Immature natural killer cell (primary cell): ENCODE measurements around the gene RPGRIP1L. TPM values are rescaled to one million over a fixed set of nuclear protein-coding genes. Genes with fewer than 3 reads are reported as not detected.

Experiments used
- DNase-seq, 3 donors: peaks; one replicate each; pipeline ENCODE4 v3.0.0; 2022; ENCODE audit warnings: mixed read lengths in 1 of 3
- H3K27ac Mint-ChIP-seq, 6 donors: one replicate each; pipeline ENCODE4 v1.8.0; 2020; ENCODE audit warnings: mixed read lengths in 6 of 6, mild to moderate bottlenecking in 5 of 6, inconsistent platforms in 4 of 6, moderate library complexity in 3 of 6
- H3K27me3 Mint-ChIP-seq, 3 donors: one replicate each; pipeline ENCODE4 v1.8.0; 2020 to 2021; ENCODE audit warnings: low read depth in 3 of 3, mild to moderate bottlenecking in 3 of 3, mixed read lengths in 3 of 3, moderate library complexity in 3 of 3, inconsistent platforms in 1 of 3
- H3K36me3 Mint-ChIP-seq, 3 donors: one replicate each; pipeline ENCODE4 v1.8.0; 2020; ENCODE audit warnings: mixed read lengths in 3 of 3, inconsistent platforms in 2 of 3, mild to moderate bottlenecking in 2 of 3
- H3K4me1 Mint-ChIP-seq, 2 donors: one replicate each; pipeline ENCODE4 v1.8.0; 2020; ENCODE audit warnings: inconsistent platforms in 2 of 2, mild to moderate bottlenecking in 2 of 2, mixed read lengths in 2 of 2, moderate library complexity in 1 of 2
- H3K4me3 Mint-ChIP-seq, 5 donors: one replicate each; pipeline ENCODE4 v1.8.0; 2020; ENCODE audit warnings: mild to moderate bottlenecking in 5 of 5, mixed read lengths in 5 of 5, inconsistent platforms in 3 of 5, moderate library complexity in 3 of 5
- H3K9me3 Mint-ChIP-seq, 6 donors: one replicate each; pipeline ENCODE4 v1.8.0; 2020; ENCODE audit warnings: mild to moderate bottlenecking in 6 of 6, mixed read lengths in 6 of 6, inconsistent platforms in 4 of 6, moderate library complexity in 3 of 6
- polyA plus RNA-seq, 3 donors: library from polyadenylated mRNA; unstranded; fragments of 300-500 nt; fragmentation: Illumina TruSeq; gene quantifications; one replicate each; pipeline ENCODE4 v1.2.3, GENCODE V29; 2021

Gene RPGRIP1L
- polyA plus RNA-seq, 3 donors from 2014 or later: 1.7 to 2.2 TPM; not detected in 1

DNA sequence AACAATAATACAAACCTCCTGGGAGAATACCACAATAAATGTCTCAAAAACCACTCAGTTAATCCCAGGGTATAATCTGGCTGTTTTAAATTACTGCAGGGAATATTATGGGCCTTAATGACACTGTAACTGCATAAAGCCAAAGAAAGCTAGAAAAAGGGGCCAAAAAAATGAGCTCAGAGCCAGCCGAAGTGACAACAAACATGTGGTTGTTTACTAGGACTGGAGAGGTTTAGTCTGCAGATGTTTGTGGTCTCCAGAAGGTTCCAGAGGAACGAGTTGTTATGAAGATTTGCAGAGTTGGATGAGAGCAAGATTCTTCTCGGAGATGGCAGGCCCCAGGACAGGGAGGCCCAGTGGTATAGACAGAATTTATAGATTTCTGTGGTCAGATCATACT is 103.5 kb downstream of the RPGRIP1L start:
- Mint-ChIP-seq H3K4me1 (peaks cover 0 to 4% of the 10 kb centered on the region in 2 donors), H3K4me3 (no peak overlapping the region)

DNA sequence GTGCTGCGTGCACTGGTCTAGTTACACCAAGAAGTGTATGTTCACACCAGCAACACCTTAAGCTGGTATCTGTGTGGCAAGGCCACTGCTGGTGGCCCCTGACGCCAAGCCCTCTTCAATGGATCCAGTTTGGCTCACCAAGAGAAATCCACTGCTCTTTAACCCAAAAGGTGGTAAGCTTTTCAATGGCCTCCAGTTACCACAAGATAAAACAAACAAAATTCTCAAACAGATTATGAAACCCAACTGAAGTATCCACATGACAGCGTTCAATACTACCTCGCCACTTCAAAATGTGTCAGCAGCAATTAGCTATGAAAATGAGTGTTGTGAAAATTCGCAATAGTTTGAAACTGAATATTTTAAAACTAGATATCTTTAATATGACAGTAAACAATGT is 104.1 kb downstream of the RPGRIP1L start:
- Mint-ChIP-seq H3K27me3 (peaks cover under 1 to 2% (median 2%) of the 10 kb centered on the region in 3 donors), H3K36me3 (peaks cover 5 to 9% (median 5%) of the 10 kb centered on the region in 3 donors), H3K4me3 (no peak overlapping the region), H3K27ac (no peak overlapping the region), H3K9me3 (peaks cover 0 to 2% (median 0%) of the 10 kb centered on the region in 6 donors), H3K4me1 (peaks cover 0 to 4% of the 10 kb centered on the region in 2 donors)
- DNase-seq: no peak

More for the DNA sequence above, 103.5 kb downstream of the RPGRIP1L start:
- Mint-ChIP-seq H3K27me3 (peaks cover 0 to 2% (median 2%) of the 10 kb centered on the region in 3 donors), H3K27ac (no peak overlapping the region), H3K9me3 (peaks cover 0 to 2% (median 0%) of the 10 kb centered on the region in 6 donors), H3K36me3 (peaks cover 5 to 10% (median 5%) of the 10 kb centered on the region in 3 donors)
- no peak for DNase-seq

DNA sequence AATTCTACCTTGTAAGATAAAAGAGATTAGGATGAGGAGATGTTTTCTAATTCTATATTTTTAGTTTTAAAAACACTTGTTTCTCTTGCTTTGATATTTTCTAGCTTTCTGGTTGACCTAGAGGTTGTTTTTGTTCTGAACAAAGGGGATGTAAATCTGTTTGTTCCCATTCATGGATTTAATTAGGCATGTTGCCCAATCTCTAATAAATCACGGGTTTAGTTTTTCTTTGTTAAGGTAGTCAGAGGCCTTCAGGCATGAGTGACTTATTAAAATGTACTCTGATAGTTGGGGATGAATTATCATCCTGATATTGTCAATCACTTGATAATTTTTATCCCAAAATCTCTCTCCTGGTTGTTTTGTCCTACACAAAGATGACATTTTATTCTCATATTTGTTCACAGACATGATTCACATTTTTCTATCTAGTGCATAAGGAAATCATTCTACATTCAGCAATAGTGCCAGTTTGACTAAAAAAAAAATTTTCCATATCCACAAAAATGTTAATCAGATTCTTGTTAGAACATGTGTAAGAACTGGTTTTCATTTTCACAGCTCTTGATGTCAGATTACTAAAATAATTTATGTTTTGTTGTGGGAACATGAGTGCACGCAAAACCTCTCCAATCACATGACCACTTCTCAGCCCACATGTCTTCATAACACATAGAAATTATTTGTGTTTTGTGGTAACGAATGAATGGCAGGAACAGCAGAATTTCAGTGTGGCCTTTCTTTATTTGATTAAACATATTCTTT is 105.0 kb downstream of the RPGRIP1L start:
- H3K4me1 Mint-ChIP-seq: peaks cover 0 to 4% of the 10 kb centered on the region in 2 donors
- H3K27me3 Mint-ChIP-seq: peaks cover 2 to 4% (median 2%) of the 10 kb centered on the region in 3 donors
- H3K9me3 Mint-ChIP-seq: peaks cover 0 to 2% (median 0%) of the 10 kb centered on the region in 6 donors
- H3K4me3 Mint-ChIP-seq: no peak overlapping the region
- peaks cover 0 to 9% (median 5%) of the 10 kb centered on the region in 3 donors for H3K36me3 Mint-ChIP-seq
- no peak for DNase-seq
- no peak overlapping the region for H3K27ac Mint-ChIP-seq

DNA sequence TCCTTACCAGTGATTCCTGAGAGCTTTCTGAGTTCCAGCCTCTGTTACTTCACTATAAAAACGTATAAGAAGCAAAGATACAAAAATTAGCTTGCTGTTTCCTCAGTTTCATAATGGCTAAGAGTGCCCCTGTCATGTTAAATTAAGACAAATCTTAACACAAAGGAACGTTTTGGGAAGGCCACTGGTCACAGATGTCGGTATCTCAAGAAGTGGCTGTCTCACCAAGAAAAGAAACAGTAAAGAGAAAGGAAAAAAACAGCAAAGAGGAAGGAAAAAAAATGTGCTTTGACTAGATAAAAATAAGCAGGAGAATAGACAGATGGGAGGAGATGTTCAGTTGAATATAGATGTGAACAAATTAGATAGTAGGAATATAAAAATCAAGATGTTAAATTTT is 105.9 kb downstream of the RPGRIP1L start:
- no peak overlapping the region for H3K27ac Mint-ChIP-seq
- no peak overlapping the region for H3K4me3 Mint-ChIP-seq
- peaks cover 0 to 2% (median 0%) of the 10 kb centered on the region in 6 donors for H3K9me3 Mint-ChIP-seq
- DNase-seq: no peak
- peaks cover 2 to 4% (median 2%) of the 10 kb centered on the region in 3 donors for H3K27me3 Mint-ChIP-seq
- peaks cover 0 to 4% of the 10 kb centered on the region in 2 donors for H3K4me1 Mint-ChIP-seq
- peaks cover 0 to 9% (median 5%) of the 10 kb centered on the region in 3 donors for H3K36me3 Mint-ChIP-seq

DNA sequence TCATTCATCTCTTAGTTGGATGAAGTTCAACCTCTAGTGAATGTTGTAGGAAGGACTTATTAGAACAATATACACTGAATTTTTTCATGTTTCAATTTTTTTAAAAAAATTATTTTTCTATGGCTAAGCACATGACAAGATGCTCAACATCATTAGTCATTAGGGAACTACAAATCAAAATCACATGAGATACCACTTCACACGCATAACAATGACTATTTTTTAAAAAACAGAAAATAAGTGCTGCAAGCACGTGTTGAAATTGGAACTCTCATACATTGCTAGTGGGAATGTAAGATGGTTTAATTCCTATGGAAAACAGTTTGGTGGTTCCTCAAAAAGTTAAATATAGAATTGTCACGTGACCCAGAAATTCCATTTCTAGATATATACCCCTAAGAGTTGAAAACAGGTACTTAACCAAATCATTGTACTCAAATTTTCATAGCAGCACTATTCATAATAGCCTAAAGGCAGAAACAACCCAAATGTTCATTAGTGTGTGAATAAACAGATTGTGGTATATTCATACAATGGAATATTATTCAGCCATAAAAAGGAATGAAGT is 115.5 kb downstream of the RPGRIP1L start:
- H3K36me3 Mint-ChIP-seq: no peaks in the 10 kb centered on the region

DNA sequence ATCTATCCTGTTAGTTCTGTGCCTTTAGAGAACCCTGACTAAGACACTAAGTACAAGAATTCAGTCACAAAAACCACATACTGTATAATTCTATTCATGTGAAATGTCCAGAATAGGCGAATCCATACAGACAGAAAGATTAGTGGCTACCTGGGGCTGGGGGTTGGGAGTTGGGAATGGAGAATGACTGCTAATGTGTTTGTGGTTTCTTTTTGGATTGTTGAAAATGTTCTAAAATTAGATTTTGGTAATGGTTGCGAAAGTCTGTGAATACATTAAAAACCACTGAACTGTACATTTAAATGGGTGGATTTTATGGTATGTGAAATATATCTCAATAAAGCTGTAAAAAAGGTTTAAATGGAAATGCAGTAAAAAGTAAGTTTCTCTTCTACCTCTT is 120.3 kb downstream of the RPGRIP1L start:
- Mint-ChIP-seq H3K4me3 (no peak overlapping the region), H3K27ac (no peak overlapping the region), H3K27me3 (peaks cover 1 to 3% (median 2%) of the 10 kb centered on the region in 3 donors), H3K36me3 (no peaks in the 10 kb centered on the region), H3K4me1 (no peaks in the 10 kb centered on the region), H3K9me3 (no peaks in the 10 kb centered on the region)
- no peak for DNase-seq

More for the DNA sequence above, 115.5 kb downstream of the RPGRIP1L start:
- Mint-ChIP-seq H3K4me3 (no peak overlapping the region), H3K9me3 (peaks cover 0 to 2% (median 0%) of the 10 kb centered on the region in 6 donors), H3K27ac (no peak overlapping the region), H3K4me1 (no peaks in the 10 kb centered on the region), H3K27me3 (peaks cover 0 to 3% (median 2%) of the 10 kb centered on the region in 3 donors)
- DNase-seq: no peak

DNA sequence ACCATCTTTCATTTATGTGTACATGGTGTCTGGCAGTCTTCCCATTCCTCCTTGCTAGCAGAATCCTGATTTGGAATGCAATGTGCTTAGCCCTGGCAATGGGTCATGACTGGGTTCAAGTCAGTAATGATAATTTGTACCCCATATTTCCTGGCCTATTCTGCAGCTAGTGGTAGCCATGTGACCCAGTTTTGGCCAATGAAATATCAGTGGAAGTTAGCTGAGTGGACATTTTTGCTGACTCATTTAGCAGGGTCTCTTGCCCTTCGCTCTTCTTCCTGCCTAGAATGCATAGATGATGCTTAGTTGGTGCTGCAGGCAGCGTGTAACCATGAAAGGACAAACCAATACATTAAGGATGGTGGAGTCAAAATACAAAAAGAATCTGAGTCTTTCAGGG is 121.9 kb downstream of the RPGRIP1L start:
- Mint-ChIP-seq H3K27ac (no peak overlapping the region), H3K27me3 (peaks cover 2 to 3% (median 2%) of the 10 kb centered on the region in 3 donors), H3K4me1 (no peaks in the 10 kb centered on the region), H3K36me3 (no peaks in the 10 kb centered on the region), H3K9me3 (no peaks in the 10 kb centered on the region), H3K4me3 (no peak overlapping the region)
- no peak for DNase-seq

DNA sequence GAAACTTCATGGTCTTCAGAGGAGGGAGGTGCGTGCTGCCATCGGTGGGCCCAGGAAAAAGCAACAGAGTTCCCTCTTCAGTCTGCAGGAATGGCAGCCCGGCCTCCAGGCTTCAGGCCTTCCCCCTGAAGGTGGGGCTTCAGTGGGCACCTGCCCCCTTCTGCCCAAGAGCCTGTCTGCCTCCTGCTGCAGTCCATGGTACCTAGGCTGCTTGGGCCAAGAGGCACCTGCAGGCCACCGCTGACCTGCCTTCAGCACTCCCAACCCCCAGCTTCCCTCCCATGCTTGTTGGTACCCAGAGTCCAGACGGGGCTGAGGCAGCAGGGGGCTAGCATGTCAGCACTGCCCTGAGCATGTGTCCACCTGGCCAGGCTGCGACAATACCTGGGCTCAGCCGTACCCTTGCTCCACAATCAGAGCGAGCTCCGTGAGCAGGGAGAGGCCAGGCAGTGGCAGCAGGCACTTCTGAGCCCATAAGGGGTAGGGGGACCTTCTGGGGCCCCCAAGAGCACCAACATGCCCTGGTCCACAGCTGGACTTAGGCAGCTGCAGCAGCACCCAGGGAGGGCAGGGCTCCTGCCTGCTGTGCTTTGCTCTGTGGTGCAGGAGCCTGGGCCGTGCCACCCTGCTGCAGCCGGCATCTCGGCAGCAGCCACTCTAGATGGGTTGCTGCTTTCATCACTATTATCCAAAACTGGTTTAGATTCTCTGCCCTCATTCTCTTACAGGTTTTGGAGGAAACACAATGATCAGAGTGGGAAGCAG is 123.4 kb downstream of the RPGRIP1L start:
- H3K27me3 Mint-ChIP-seq: peaks cover 3 to 6% (median 6%) of the 10 kb centered on the region in 3 donors
- DNase-seq: no peak
- H3K4me1 Mint-ChIP-seq: no peaks in the 10 kb centered on the region
- H3K36me3 Mint-ChIP-seq: no peaks in the 10 kb centered on the region
- no peaks in the 10 kb centered on the region for H3K9me3 Mint-ChIP-seq
- H3K4me3 Mint-ChIP-seq: no peak overlapping the region
- no peak overlapping the region for H3K27ac Mint-ChIP-seq

DNA sequence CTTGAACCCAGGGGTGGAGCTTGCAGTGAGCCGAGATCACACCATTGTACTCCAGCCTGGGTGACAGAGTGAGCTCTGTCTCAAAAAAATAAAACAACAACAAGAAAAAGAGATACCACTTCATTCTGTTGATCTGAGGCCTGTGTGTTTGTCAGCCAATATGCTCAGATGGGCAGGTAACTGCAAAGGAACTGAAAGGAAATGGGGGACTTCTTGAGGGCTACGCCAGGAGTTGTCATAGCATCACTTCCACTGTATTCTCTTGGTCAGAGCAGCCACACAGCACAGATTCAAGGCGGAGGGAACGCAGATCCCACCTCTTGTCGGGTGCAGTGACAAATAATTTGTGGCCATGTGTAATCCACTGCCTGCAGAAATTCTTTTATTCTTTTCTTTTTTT is 126.8 kb downstream of the RPGRIP1L start:
- H3K4me1 Mint-ChIP-seq: no peaks in the 10 kb centered on the region
- H3K36me3 Mint-ChIP-seq: peaks cover 0 to 13% (median 0%) of the 10 kb centered on the region in 3 donors
- peaks cover 2 to 6% (median 3%) of the 10 kb centered on the region in 3 donors for H3K27me3 Mint-ChIP-seq
- no peak overlapping the region for H3K27ac Mint-ChIP-seq
- no peak for DNase-seq
- H3K4me3 Mint-ChIP-seq: no peak overlapping the region
- peaks cover 0 to 17% (median 6%) of the 10 kb centered on the region in 6 donors for H3K9me3 Mint-ChIP-seq

DNA sequence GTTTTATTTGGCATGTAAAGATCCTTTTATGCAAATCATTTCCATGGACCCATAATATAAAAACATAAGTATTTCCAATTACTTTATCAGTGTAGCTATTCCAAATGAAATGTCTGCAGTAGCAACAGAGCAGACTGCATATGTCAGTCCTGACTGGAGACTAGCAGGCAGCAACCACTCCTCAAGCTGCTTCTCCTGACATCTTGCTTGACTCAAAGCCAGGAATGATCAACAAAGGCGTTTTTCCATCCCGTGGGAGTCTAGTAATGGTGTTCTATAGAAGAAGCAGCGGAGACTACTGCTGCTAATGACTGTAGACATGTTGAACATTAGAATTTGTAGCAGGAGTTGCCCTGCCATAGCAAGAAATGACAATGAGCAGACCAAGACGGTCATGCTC is 127.4 kb downstream of the RPGRIP1L start:
- H3K27me3 Mint-ChIP-seq: peaks cover 2 to 7% (median 6%) of the 10 kb centered on the region in 3 donors
- no peak overlapping the region for H3K27ac Mint-ChIP-seq
- H3K4me1 Mint-ChIP-seq: no peaks in the 10 kb centered on the region
- peaks cover 0 to 19% (median 6%) of the 10 kb centered on the region in 3 donors for H3K36me3 Mint-ChIP-seq
- DNase-seq: no peak
- H3K9me3 Mint-ChIP-seq: peaks cover 5 to 24% (median 13%) of the 10 kb centered on the region in 6 donors
- no peak overlapping the region for H3K4me3 Mint-ChIP-seq

DNA sequence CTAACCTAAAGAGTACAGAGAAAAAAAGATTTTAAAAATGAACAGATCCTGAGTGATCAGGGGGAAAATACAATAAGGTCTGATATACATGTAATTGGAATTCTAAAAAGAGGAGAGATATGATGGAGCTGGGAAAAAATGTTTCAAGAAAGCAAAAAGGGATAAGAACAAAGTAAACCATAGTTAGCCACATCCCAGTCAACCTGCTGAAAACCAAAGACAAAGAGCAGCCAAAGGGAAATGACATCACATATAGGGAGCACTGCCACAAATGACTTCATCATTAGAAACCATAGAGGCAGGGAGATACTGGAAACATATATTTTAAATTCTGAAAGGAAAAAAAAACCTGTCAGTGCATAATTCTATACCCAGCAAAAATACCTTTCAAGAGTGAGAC is 131.9 kb downstream of the RPGRIP1L start:
- H3K4me3 Mint-ChIP-seq: no peak overlapping the region
- no peaks in the 10 kb centered on the region for H3K4me1 Mint-ChIP-seq
- peaks cover 0 to 19% (median 12%) of the 10 kb centered on the region in 3 donors for H3K36me3 Mint-ChIP-seq
- peaks cover 2 to 12% (median 10%) of the 10 kb centered on the region in 3 donors for H3K27me3 Mint-ChIP-seq
- H3K9me3 Mint-ChIP-seq: peaks cover 7 to 36% (median 17%) of the 10 kb centered on the region in 6 donors
- DNase-seq: no peak
- no peak overlapping the region for H3K27ac Mint-ChIP-seq

DNA sequence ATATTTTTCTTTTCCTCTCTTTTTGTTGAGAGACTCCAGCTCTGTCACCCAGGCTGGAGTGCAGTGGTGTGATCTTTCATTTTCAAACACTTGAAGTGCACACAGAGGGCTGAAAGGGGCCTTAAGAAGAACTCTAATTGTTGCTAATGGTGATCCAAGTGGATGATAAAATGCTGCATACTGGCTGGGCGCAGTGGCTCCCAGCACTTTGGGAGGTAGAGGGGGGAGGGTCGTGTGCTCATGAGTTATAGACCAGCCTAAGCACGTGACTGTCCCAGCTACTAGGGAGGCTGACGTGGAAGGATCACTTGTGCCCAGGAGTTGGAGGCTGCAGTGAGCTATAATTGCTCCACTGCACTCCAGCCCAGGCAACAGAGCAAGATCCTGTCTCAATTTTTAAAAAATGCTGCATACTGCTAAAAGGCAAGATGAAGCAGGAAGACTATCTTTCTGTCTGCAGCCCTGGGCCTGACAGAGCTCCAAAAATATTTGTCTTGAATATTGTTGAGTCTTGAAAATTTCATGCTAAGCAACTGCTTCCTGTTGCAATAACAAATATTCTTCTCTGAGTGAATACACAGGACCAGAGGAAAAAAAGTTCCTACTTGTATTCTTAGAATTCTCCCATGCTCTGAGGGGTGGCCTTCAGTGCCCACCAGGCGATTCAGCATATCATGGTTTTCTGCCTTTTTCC is 137.0 kb downstream of the RPGRIP1L start:
- Mint-ChIP-seq H3K27me3 (peaks cover 2 to 11% (median 7%) of the 10 kb centered on the region in 3 donors), H3K4me3 (no peak overlapping the region), H3K36me3 (peaks cover 0 to 11% (median 4%) of the 10 kb centered on the region in 3 donors), H3K4me1 (no peaks in the 10 kb centered on the region), H3K9me3 (peaks cover 7 to 17% (median 9%) of the 10 kb centered on the region in 6 donors), H3K27ac (no peak overlapping the region)
- DNase-seq: no peak

DNA sequence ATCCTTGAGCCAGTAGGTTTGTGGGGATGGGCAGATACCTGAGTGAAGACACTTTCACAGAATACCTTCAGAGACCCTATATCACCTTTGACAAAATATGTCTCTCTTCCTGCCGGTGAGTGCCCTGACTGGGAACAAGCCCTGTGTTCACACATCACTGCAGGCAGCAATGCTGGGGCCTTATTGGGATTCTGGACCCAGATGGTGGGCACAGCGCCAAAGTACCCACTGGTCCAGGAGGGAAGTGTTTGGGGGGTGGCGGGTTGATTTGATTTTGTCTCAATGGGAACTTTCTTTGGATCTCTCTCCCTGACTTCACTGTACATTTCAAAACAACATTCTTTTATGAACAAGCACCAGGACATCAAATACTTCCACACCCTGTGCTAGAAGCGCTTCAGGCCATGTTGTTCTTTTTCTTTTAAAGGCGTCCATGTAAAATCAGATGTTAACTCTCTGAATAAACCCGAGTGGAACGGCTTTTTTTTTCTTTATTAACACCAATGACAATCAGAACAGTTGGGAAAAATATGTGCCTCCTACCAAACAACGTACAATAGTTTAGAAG is 138.3 kb downstream of the RPGRIP1L start:
- H3K27me3 Mint-ChIP-seq: peaks cover 2 to 6% (median 5%) of the 10 kb centered on the region in 3 donors
- no peaks in the 10 kb centered on the region for H3K4me1 Mint-ChIP-seq
- no peak overlapping the region for H3K4me3 Mint-ChIP-seq
- no peak for DNase-seq
- H3K9me3 Mint-ChIP-seq: peaks cover 0 to 5% (median 0%) of the 10 kb centered on the region in 6 donors
- H3K36me3 Mint-ChIP-seq: peaks cover 0 to 2% (median 0%) of the 10 kb centered on the region in 3 donors
- H3K27ac Mint-ChIP-seq: no peak overlapping the region
